GM21825 (cell line): ENCODE data around the gene KMT5C.

Source experiments
- ATAC-seq: cut with Tn5 transposase; IDR thresholded peaks from one replicate; pipeline ENCODE4 v1.9.1; 2021; ENCODE audit warnings: mild to moderate bottlenecking, moderate library complexity; ENCODE audit not compliant: unreplicated experiment

KMT5C gene

DNA sequence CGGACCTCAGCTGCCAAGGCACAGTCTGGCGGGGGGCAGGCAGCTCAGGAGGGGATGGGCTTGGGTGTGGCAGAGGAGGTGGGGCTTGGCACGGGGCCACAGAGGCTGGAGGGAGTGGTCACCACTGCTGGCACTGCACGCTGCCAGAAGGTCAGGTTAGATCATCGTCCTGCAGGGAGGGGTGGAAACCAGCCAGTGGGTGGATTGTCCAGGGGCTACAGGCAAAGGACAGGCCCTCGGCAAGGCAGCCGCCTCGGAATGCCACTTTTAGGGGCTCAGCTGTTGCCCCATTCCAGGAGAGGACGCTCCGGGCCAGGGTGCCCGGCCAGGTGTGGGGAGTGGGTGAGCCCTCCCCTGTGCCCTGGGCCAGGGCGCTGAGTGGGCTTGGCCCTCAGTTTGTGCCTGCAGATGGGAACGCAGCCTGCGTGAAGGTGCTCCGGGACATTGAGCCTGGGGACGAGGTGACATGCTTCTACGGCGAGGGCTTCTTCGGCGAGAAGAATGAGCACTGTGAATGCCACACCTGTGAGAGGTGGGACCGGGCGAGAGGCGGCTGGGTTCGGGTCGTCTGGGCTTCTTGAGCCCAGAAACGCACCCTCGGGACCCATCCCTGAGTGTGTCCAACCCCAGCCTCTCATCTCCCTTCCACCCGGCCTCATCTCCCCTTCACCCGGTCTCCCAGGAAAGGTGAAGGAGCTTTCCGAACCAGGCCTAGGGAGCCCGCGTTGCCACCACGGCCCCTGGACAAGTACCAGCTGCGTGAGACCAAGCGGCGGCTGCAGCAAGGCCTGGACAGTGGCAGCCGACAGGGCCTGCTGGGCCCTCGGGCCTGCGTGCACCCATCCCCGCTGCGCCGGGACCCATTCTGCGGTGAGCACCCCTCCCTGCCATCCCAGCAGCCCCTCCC, 6.4 kb downstream of the KMT5C start:
- no peak for ATAC-seq

- no peak for ATAC-seq
These were observed 7.2 kb downstream of the KMT5C start for GRCh38 chr19:55346725-55347441.

- no peak for ATAC-seq
These were observed 7.8 kb downstream of the KMT5C start for GRCh38 chr19:55347442-55348009.

DNA sequence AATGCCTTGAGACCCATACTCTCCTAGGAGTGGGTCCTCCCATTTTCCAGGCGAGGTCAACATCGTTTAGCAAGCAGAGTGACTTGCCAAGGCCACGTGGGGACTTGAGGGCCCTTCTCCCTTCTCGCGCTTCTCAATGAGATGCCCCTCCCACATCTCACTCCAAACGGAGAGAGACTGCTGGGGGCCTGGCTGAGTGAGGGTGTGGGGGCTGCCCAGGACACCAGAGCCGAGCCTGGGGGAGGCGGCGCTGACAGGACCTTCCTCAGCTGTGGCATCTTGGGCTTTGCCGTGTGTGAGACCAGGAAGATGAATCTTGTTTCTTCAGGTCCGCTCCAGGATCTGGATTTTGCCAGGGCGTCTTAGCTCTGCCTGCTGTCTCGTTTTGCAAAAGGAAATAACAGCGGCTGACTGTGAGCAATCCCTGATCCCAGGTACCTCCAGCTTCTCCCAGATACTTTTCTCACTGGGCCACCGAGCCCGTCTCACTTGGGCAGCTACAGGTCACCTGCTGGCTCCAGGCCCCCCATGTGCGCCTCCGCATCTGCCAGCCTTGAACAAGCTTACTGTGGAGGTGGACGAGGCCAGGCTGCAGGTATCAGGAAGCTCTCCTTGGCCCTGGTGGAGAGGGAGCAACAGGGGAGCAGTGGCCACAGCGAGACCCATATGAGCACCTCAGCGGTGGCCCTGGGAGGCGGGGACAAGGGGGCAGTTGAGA, 8.8 kb downstream of the KMT5C start:
- ATAC-seq, result no peak

DNA sequence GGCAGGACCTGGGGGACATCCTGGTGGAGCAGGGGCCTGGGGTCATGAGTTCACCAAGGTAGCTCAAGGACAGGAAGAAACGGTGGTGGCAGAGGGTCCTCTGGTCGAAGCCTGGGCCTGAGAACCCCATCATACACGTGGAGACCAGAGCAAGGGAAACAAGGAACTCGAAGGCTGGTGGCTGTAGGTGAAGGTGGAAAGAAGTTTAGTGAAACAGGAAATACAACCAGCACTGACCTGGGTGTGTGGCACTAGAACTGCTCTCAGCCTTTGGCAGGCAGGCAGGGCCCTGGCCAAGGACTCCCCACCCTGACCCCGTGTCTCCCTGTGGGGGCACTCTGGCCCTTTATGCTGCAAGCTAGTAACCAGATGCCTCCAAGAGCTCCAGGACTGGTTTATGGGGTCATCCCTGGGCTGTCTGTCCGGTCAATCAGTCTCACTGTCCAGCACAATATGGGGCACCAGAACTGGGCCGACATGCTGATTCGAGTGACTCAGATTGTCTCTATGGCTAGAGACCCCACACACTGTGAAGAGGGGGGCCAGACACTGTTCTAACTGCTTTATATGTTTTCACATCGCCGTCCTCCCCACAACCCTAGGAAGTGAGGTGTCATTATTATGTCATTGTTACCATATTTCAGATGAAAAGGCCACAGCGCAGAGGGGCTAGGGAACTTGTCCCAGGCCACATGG, 11.1 kb downstream of the KMT5C start:
- ATAC-seq, result no peak

DNA sequence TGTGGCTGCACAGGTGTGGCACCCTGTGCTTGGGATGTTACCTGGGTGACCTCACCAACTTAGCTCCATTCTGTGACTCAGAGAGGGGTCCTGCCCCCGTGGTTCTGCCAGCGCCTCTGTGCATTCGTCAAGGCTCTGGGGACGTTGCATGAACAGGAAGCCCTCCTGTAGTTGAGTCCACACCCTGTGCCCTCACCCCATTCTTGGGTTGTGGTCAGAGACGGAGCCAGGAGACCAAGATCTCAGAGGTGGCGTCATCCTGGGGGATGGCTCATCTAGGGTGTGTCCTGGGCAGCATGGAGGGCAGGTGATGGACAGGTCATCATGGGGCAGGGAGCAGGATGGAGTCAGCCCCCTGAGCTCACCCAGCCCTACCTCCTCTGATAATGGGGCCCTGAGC, 12.4 kb downstream of the KMT5C start:
- ATAC-seq, result no peak

DNA sequence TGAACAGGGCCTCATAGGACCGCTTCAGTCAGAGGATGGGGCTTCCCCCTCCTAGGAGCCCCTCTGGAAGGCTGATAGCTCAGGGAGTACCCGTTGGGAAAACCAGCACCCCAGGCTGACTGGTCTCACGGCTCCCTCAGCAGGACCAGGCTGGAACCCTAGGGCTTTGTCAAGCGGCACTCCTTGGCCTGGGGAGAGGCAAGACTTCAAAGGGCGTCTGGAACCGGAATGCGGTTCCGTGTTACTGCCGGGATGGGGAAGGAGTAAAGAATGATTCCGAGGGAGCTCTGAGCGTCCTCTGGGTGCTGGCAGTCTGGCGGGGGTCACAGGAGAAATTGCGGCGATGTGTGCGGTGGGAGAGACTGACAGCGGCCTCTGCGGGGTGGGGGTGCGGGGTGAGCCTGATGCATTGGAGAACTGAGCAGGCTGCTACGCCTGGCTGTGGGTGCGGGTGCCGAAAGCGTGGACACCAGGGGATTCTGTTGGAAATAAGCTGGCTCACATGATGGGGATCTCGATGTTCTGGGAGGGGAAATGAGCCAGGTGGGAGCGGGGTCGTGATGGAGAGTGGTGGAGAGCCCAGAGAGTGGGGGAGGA, 13.0 kb downstream of the KMT5C start:
- ATAC-seq, result no peak

GRCh38 chr19:55353356-55353802, 13.7 kb downstream of the KMT5C start:
- no peak for ATAC-seq

- ATAC-seq, result peak; percentile 49
These were observed 14.4 kb downstream of the KMT5C start for GRCh38 chr19:55353803-55354697.

DNA sequence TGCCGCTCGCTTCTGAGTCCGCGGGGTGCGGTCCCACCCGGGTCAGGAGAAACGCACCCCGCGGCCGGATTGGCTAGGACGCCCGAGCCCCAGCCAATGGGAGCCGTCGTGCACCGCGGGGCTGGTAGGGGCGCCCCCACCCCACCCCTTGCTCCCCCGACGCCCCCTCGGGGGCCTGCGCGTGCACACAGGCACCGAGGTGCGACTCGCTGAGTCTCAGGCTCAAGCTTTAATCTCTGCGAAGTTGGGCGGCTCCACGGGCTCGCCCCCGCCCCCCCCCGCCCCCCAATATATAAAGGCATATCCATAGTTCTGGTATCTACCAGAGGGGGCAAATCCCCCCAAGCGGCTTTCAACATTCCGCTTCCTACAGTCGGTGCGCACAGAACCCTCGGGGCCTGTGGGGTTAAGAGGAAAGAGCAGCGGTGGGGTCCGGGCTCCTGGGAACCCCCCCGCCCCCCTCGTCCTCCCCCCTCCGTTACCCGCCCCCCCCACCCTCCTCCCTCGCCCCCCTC, 15.1 kb downstream of the KMT5C start, which contains the start of gene COX6B2:
COX6B2 (minus strand) TSS at position 22 of the 515 bp plus-strand sequence. CDS start 198 bp downstream, outside the sequence.
- no peak for ATAC-seq

DNA sequence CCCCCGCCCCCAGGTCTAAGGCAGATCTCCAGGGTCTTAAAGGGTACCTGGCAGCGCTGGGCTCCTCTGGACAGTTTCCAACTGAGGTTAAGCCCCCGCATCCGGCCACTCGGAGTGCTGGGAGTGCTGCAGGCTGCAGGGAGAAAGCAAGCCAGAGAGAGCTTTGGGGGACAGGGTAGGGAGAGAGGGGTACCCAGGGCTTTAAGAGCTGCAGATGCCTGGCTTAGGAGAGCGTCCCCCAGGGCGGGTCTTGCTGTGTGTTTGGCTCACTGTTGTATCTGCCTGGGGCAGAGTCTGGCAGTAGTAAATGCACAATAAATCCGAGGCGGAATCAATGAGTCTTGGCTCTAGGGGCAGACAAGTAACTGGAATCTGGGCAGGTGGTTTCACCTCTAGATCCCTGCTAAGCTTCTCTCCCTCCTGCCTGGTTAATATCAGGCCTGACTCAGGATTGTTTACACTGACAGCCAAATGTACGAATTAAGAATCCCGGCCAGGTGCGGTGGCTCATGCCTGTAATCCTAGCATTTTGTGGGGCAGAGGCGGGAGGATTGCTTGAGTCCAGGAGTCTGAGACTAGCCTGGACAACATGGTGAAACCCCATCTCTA, 15.6 kb downstream of the KMT5C start:
- ATAC-seq, result no peak

DNA sequence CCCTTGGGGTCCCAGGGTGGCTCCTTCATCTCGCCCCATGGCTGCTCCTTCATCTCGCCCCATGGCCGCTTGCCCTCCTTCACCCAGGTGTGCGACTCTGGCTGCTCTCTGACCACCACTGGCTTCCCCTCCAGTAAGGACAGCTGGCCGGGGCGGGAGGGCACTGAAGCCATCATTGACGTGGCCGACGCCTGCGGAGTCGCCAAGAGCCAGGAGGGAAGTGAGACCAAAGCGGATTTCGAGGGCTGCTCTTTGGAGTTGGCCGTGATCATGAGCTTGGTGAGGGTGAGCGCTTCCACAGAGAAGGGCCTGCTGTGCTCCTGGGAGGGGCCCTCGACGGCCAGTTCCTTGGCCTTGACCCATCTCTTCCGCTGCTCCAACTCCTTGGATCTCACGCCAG, 18.8 kb downstream of the KMT5C start:
- ATAC-seq, result no peak

DNA sequence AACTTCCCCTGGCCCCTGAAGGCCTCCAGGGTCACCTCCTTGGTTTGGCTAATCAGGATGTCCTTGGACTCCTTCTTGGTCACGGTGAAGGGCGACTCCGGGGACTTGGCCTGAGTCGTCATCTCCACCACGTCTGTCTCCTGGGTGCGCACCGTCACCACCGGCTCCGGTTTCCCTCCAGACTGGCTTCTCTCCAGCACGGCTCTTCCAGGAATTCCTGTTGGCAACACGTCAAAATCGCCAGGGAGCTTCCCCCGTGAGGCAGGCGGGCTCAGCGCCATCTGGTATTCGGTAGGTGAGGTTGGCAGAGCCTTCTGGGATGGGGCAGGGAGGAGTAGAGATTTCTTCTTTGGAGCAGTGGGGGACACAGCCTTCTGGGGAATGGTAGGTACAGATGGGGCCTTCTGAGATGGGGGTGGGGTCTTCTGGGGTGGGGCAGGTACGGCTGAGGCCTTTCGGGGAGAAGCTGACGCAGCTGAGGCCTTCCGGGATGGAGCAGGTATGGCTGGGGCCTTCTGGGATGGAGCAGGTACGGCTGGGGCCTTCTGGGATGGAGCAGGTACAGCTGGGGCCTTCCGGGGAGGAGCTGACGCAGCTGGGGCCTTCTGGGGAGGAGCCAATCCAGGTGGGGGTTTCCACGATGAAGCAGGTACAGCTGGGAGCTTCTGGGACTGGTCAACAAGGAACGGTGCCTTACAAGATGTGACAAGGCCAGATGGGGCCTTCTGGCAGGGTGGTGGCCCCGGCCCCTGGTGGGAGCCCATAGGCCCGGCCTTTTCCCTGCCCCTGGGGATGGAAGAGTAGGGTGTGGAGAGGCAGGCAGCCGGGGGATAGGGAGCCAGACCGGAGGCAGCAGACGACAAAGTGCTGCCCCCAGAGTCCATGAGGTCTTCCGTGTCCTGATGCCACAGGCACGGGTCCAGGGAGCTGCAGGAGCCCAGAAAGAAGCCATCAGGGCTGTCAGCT, 19.6 kb downstream of the KMT5C start:
- ATAC-seq, result no peak

DNA sequence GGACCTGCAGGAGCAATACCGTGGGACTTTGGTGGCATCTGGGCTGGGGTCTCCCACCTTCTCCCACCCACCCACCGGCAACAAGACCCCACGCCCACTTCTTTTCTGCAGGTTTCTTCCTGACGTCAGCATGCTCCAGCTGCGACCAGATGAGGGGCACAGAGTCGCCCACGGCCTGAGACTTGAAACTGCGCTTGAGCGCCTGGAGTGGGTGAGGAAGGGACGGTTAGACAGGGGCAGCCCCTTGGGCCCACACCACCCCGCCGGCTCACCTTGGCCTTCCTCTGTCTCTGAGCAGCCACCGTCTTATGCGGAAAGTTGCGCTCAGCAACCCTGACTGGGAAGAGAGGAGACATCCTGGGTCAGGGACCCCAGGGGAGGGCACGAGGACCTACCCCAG, 21.2 kb downstream of the KMT5C start:
- no peak for ATAC-seq

DNA sequence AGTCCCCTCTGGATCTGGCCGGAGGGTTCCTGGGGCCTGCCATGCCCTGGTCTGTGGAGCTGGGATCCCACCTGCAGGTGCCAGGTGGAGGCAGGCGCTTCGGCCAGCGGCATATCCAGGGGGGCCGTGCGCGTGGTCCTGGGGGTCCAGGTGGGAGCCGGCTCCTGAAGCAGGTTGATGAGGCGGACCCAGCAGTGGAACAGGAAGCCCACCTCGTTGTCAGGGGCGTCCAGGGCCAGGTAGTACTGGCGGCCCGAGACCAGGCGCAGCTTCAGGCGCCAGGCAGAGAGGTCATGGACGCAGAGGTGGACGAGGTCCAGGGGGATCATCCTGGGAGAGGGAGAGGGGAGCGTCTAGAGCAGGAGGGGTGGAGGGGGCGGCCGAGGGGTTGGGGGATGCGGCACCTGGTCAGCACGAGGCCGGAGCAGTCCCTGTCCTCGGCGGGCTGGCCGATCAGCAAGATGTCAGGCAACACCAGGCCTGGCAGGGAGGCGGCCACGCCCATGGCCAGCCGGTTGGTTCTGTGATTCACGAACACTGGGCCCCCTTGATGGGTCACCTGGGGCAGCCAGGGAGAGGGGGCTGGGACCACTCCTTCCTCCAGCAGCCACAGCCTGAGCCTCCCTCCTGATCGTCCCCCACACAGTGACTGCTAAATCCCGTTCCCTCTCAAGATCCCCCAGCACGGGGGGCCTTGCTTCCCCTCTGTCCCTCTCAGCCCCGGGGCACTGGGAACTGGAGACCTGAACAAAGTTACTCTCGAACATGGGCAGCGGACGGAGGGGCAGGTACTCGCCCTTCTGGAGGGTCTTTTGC, 22.7 kb downstream of the KMT5C start:
- ATAC-seq, result no peak

GRCh38 chr19:55362990-55363716, 23.5 kb downstream of the KMT5C start, which contains the start of gene GARIN5B:
GARIN5B (minus strand) TSS chr19:55363260; CDS start chr19:55363066, 194 bp downstream.
- no peak for ATAC-seq
